GM12873 (cell line): ENCODE measurements around the gene CNTN4.

ENCODE experiments used
- TF ChIP-seq, protein P1 (sequence below): IDR thresholded peaks from 2 replicates; pipeline ENCODE4 v1.5.1; 2012; ENCODE audit warnings: low read depth, mild to moderate bottlenecking, moderate library complexity, low read length, control low read depth; ENCODE audit not compliant: insufficient read depth; ENCODE audit errors: missing control alignments

CNTN4 gene

DNA sequence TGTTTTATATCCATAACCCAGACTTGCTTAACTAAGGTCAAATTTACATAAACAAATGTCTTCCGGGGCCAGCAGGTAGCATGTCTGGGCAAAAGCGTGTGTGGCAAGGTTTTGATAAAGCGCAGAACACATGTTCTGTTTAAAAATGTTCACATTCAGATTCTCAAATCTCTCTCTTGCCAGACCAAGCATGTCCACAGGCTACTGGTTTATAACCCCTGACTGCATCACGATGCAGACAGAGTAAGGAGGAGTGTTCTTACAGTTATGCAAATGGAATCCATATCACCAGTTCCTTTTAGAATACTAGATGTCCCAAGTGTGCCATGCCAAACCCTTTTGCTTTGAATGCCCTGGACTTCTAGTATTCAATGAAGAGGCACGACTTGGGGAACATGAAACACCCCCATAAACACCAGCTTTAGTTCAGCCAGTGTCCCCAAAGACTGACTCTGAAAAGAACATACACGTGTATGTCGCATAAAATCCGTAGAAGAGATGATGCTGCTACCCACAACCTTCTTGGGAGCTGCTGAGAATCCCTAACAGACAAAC is 412.0 kb downstream of the CNTN4 start:
- TF ChIP-seq, protein P1, sequence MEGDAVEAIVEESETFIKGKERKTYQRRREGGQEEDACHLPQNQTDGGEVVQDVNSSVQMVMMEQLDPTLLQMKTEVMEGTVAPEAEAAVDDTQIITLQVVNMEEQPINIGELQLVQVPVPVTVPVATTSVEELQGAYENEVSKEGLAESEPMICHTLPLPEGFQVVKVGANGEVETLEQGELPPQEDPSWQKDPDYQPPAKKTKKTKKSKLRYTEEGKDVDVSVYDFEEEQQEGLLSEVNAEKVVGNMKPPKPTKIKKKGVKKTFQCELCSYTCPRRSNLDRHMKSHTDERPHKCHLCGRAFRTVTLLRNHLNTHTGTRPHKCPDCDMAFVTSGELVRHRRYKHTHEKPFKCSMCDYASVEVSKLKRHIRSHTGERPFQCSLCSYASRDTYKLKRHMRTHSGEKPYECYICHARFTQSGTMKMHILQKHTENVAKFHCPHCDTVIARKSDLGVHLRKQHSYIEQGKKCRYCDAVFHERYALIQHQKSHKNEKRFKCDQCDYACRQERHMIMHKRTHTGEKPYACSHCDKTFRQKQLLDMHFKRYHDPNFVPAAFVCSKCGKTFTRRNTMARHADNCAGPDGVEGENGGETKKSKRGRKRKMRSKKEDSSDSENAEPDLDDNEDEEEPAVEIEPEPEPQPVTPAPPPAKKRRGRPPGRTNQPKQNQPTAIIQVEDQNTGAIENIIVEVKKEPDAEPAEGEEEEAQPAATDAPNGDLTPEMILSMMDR: no peak

DNA sequence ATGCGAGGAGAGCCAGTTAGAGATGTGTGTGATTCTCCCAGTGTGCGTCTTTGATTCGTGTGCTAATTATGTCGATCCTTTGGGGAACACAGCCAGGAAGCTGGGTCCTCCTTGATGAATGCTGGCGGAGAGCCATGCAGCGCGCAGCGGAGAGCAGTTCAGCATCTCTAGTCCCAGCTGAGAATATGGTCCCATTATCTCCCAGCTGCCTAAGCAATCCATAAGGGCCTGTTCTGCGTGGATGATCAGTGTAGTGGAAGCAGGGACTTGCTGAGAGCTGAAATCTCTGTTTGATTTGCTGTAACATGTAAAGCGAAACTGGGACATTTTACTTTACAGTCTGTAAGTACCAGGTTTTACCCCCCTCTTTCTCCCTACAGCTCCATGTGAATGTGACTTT is 412.7 kb downstream of the CNTN4 start:
- TF ChIP-seq, protein P1: no peak

DNA sequence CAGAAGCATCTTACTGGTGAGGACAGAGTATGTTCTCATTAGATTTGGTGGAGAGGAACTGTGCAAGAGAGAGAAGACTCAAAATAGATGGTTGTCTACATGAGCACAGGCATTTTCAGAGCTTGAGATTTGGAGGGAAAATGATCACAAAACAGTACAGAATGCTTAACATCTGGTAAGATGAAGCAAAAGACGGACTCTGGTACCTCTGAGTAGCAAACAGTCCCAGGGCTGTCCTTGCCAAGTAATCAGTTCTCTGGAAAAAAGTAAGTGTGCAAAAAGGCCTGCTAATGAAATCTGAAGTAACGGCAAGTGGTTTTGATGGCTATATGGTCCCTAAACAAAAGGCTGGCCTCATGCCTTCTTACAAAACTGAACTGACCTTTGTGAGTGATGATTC is 414.2 kb downstream of the CNTN4 start:
- TF ChIP-seq, protein P1: no peak

DNA sequence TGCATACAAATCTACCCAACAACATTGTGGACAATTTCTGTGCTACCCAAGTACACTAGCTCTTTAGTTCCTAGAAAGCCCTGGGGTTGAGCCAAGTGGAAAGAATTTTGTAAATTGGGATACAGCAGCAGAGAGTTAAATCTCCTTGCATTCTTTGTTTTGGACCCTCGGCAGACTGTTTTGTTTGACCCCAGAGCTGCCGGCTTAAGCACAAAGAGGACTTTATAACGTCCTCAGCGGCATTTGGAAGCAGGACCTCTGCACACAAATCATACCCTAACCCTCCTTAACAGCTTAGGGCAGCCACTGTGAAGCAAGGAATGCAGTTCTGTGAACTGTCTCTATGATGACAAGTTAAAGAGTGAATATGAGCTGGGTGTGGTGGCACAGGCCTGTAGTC is 415.3 kb downstream of the CNTN4 start:
- TF ChIP-seq, protein P1: no peak

DNA sequence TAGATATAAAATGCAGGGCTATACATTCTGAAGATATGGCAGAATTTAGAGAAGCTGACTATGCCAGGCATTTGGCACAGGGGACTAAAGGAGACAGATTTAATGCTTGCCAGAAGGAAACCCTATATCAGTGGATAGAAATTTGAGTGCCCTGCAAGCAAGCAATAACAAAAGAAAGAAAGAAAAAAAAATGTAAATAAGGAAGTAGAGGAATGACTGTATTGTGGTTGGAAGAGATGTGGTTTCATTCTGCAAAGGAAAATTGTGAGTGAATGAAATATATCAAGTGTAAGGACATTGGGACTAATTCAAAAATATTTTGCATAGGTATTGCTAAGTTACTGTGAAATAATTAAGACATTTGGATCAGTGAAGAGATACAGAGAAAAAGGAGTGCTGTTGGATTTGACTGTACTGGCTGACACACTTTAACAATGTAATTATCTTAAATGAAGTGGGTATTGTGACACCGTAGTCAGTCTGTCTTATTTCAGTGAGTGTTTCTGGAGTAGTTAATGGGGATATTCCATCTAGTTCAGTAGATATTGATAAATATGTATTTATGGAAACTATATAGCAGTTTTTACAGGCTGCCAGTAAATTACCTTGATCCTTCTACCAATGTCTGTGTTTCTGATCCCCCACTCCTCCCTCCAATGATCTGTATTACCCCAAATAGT is 418.2 kb downstream of the CNTN4 start:
- TF ChIP-seq, protein P1: no peak

DNA sequence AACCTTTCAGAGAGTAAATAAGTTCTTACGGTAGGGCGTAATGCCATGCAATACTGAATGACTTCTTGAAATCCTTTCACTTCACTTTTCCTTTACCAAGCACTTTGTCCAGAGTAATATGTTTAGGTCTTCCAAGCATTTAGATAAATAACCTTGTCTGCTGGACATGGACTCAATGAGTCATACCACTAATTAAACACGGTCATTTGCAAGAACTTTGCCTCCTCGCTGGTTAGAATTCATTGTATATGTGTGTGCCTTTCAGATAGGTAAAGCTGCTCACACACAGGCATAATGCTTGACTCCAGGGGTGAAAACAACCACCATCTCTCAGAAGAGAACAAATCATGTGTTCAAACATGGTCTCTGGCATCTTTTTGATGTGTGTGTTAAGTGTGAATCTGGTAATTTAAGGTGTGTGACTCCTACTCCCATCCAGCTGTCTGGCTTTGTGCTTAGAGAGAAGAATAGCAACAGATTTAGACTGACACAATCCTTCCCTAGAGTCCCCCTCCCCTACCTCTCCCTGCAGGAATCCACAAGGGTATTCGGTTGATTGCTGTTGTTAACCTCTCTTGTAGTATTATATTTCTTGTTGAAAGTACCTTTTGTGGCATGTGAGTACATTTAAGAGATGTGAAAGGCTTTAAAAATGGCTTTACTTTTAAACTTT is 419.0 kb downstream of the CNTN4 start:
- TF ChIP-seq, protein P1: no peak

DNA sequence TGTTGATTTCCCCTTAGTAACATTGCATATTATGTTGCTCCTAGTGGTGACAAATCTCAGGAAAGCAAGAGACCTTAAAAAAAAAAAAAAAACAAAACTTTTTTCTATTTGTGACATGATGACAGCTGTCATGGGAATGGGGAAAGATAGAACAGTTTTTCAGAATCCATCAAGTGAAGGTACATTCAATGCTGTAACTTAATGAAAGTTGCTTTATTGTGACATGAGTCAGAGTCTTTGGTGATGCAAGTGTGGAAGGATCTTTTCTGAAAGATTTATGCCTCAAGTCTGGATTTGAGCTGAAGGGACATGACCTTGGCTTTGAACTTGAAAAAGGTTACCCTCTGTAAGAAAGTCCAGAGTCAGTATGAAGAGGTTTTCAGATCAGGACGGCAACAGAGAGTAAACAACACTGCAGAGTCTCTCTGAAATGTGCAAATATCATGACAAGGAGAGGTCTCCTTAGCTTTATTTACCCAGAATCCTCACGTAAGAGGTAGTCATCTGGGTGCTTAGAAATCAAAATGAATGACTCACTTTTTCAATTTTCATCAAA is 424.7 kb downstream of the CNTN4 start:
- TF ChIP-seq, protein P1: no peak
